HG03558 (cell line): ENCODE measurements around the gene TPRX2.
"Not testable (repeated sequence)": the region's sequence is repeated elsewhere in the genome, so short reads cannot be mapped to it uniquely, and the experiment has no call there.

Source experiments
- ATAC-seq: cut with Tn5 transposase; IDR thresholded peaks from one replicate; pipeline ENCODE4 v1.9.1; 2021; ENCODE audit warnings: moderate number of reproducible peaks; ENCODE audit not compliant: unreplicated experiment; ENCODE audit errors: extremely low read depth

TPRX2 gene

GRCh38 chr19:47860602-47861297 lies 1.7 kb downstream of the TPRX2 start:
- no peak for ATAC-seq

DNA sequence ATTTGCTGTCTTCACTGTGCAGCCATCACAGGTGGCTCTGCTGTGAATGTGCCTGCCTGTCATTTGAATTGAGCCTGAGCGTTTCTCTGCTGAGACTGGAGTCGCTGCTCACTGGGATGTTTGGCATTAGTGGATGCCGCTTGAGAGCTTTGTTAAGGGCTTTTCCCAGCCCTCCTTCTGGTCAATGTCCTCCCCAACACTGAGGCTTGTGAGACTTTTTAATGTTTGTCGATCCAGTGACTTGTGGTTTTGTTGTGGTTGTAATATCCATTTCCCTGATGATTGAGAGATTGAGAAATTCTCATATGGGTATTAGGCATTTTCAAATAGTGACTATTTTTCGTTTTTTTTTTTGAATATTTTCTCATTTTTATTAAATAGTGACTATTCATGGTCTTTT lies 2.6 kb downstream of the TPRX2 start:
- ATAC-seq, result no peak

- no peak for ATAC-seq
Measured at GRCh38 chr19:47863514-47863936, 4.5 kb downstream of the TPRX2 start.

DNA sequence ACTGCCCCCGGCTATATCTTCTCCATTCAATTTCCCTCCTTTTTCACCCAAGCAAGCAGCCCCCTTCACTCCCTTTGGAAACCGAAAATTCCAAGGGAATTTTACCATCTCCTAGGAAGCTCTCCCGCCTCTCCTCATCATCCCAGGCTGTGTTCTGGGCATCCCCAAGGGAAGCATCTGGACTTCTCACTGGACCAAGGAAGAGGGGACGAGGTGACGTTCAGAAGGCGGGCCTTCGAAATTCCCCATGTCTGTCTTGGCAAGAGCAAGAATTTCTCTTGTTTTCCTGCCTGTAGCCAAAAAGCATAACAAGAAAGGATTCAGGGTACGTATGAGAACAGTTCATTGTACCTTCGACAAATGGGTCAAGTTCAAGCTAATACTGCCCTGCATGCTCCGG lies 6.1 kb downstream of the TPRX2 start:
- ATAC-seq, result no peak

DNA sequence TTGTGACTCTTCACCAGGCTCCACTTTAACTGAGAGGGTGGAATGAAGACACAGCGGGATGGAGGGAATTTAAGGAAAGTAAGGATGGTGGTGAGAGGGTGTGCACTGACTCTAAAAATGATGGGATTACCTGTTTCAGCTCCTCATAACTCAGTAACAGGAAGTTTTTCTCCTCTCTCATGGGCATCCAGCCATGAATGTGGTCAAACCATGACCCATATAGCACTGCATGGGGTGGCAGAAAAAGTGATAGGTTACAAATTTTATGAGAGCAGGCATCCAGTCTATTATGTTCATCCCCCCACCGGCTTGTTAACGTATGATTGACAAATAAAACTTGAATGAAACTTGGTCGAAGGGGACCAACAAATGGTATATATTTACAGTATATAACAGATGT lies 19.9 kb downstream of the TPRX2 start:
- ATAC-seq, result no peak

DNA sequence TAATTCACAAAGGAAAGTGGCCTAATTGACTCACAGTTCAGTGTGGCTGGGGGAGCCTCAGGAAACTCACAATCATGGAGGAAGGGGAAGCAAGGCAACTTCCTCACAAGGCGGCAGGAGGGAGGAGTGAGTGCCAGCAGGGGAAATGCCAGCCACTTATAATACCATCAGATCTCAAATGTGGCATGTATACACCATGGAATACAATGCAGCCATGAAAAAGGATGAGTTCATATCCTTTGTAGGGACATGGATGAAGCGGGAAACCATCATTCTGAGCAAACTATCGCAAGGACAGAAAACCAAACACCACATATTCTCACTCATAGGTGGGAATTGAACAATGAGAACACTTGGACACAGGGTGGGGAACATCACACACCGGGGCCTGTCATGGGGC lies 20.4 kb downstream of the TPRX2 start:
- not testable (repeated sequence) for ATAC-seq

GRCh38 chr19:47881757-47882156 lies 22.7 kb downstream of the TPRX2 start:
- no peak for ATAC-seq

- no peak for ATAC-seq
Measured at GRCh38 chr19:47882890-47883289, 23.9 kb downstream of the TPRX2 start.

DNA sequence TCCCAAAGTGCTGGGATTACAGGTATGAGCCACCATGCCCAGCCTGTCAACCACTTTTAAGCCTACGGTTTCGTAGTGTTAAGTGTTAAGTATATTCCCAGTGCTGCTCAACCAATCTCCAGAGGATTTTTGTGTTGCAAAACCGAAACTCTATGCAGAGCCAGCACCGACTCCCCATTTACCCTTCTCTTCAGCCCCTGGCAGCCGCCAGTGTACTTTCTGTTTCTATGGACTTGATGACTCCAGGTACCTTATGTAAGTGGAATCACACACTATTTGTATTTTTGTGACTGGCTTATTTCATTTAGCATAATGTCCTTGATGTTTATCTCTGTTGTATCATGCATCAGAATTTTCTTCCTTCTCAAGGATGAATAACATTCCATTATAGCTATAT lies 26.0 kb downstream of the TPRX2 start:
- ATAC-seq, result no peak

DNA sequence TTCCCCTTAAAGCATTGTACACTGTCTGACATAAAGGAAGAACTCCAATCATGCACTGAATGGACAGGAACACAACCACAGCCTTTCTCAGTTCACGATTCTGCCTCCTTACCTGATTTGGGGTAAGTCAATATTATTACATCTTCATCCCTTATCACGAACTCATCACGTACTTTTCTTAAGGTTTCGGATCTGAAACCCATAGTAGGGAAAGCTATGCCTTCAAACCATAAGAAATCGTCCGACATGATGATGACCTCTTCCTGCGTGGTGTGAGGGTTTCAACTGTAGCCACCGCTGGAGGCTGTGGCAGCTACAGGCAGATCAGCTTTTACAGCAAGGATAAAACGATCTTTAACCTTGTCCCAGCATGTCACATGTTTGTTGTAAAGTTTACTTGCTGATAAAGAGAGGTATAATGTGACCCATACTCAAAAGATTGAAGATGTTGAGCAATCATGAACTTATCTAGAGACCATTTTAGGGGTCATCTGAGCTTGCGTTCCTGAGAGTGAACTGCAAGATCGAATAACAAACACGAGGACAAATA lies 27.1 kb downstream of the TPRX2 start, which contains the start of gene SULT2A1:
Gene SULT2A1, minus strand, starts transcription at position 306 of the 550 bp plus-strand sequence. Its CDS starts 58 bp downstream, at position 248.
- no peak for ATAC-seq

DNA sequence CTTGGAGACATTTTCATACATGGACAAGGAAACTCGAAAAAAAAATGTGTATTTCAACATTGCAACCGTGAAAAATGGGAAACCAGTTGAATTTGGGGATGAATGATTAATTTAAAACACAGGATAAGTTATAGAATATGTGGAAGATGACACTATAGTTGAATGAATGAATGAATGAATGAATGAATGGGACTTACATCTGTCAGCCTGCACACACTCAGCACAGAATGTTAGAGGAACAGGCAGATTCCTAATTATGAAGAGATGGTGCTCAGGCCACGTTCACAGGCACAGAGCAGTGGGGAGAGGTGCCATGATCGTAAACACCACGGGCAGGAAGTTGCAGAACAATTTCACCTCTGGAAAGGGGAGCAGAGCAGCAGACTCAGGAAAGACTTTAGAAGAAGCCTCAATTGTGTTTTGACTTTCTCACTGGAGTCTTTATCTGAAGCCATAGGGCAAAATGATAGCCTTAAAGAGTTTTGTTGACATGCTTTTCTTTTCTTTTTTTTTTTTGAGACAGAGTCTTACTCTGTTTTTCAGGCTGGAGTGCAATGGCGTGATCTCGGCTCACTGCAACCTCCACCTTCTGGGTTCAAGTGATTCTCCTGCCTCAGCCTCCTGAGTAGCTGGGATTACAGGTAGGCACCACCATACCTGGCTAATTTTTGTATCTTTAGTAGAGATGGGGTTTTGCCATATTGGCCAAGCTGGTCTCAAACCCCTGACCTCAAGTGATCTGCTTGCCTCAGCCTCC lies 32.0 kb downstream of the TPRX2 start:
- ATAC-seq, result no peak

DNA sequence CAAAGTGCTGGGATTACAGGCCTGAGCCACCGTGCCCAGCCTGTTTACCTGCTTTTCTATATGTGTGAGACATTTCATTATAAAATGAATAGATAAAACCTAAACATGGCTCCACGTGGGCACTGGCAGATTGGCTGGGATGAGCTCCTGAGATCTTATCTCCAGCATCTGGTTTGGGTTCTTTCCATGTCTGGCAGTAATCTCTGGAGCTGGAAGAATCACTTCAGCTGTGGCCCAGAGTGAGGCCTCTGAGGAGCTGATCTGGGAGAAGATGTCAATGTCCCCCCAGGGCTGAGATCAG lies 32.5 kb downstream of the TPRX2 start:
- ATAC-seq, result no peak

DNA sequence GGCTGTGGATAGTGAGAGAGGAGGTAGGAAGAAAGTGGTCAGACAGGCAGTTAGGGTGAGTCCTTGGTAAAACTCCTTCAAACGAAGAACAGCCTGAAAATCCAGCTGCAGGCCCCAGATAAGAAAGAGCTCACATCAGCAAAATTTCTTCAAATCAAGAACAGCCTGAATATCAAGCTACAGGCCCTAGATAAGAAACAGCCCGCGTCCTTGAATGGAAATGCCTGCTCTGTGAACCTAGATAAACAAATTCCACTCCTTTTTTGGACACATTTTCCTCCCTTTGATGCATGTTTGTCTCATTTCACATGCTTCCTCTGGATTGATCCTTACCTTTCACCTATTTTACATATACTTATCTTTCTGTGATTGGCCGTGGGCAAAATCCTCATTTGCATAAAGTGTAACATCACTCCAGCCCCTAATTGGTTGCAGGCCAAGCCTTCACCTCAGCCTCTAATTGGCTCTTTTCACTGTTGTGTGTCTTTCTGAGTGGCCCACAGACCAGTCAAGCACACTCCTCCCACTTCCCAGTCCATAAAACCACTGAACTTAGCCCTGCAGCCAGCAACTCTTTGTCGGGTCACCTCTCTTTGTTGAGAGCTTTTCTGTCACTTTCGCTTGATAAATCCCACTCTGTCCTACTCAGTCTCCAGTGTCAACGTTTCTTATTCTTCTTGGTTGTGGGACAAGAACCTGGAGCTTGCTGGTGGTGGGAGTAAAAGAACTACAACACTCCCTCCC lies 33.1 kb downstream of the TPRX2 start:
- ATAC-seq, result no peak

GRCh38 chr19:47895165-47895782 lies 36.2 kb downstream of the TPRX2 start:
- ATAC-seq, result no peak

- no peak for ATAC-seq
Measured at GRCh38 chr19:47896019-47896418, 37.0 kb downstream of the TPRX2 start.

DNA sequence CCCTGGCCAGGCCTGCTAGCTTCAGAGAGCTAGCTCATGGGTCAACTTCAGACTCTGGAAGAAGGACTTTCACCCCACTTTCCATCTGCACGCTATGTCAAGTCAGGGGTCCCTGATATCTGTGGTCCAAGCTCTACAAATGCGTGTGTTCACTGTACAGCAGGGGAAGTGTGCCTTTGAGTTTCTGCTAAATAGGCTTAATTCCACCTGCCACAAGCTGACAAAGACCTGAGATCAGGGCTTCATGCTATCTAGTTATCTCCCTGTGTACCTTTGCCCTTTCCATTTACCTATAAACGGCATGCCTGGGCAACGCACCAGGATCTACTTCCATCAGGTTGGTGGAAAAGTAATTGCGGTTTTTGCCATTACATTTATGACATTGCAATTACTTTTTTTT lies 37.7 kb downstream of the TPRX2 start:
- ATAC-seq, result no peak

DNA sequence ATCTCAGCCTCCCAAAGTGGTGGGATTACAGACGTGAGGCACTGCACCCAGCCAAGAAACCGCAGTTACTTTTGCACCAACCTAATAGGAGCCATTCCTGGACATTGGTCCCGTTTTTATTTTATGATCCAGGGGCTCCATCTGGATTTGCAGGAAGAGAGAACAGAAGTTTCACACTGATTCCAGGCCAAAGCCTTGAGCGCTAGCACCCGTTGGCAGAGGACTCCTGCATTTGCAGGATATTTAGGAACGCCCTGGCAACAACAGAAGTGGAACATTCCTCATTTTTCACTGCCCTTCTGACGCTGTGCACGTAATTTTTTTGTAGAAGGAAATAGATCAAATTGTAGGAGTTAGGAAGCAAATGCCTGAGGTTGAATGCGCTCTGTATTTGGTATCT lies 38.8 kb downstream of the TPRX2 start:
- no peak for ATAC-seq

DNA sequence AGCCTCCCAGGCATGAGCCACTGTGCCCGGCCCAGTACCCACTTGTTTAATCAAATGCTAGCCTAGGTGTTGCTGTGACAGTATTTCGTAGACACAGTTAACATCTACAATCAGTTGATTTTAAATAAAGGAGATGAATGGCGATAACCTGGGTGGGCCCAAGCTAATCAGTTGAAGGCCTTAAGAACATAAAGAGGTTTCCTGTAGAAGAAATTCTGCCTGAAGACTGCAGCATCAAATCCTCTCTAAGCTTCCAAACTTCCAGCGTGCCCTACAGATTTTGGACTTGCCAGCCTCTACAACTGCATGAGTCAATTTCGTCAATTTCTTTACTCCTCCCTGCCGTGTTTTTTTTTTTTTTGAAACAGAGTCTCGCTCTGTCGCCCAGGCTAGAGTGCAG lies 40.3 kb downstream of the TPRX2 start:
- no peak for ATAC-seq

GRCh38 chr19:47901370-47901769 lies 42.3 kb downstream of the TPRX2 start:
- ATAC-seq, result no peak

DNA sequence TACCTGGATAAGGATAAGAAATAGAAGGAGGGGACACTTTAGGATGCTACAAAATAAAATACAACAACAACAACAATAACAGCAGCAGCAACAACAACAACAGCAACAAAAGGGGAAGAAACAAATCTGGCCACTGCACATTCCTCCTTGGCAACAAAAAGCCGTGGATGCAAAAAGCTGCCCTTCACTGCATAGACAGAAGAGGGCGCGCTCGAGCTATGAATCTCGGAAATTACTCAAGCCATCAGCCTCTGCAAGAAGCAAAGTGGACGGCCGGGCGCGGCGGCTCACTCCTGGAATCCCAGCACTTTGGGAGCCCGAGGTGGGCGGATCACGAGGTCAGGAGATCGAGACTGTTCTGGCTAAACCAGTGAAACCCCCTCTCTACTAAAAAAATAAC lies 50.3 kb downstream of the TPRX2 start:
- not testable (repeated sequence) for ATAC-seq

DNA sequence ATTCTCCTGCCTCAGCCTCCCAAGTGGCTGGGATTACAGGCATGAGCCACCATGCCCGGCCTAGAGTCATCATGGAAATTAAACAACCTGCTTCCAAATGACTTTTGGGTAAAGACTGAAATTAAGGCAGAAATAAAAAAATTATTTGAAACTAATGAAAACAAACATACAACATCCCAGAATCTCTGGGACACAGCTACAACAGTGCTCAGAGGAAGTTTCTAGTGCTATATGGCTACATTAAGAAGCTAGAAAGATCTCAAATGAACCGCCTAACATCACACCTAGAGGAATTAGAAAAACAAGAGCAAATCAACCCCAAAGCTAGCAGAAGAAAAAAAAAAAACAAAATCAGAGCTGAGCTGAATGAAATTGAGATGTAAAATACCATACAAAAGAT lies 51.2 kb downstream of the TPRX2 start:
- not testable (repeated sequence) for ATAC-seq
